ENCODE measurements around the gene ZNF226. TPM values are rescaled to one million over a fixed set of nuclear protein-coding genes. Genes with fewer than 3 reads are reported as not detected.
A peak's percentile ranks its signal among the peaks of the same experiment; 100 is the strongest.
"Not testable (repeated sequence)": the region's sequence is repeated elsewhere in the genome, so short reads cannot be mapped to it uniquely, and the experiment has no call there.

Gene ZNF226
- total RNA-seq, result 10 to 100 TPM; 13.4 to 30.4 (median 19.8) TPM

DNA sequence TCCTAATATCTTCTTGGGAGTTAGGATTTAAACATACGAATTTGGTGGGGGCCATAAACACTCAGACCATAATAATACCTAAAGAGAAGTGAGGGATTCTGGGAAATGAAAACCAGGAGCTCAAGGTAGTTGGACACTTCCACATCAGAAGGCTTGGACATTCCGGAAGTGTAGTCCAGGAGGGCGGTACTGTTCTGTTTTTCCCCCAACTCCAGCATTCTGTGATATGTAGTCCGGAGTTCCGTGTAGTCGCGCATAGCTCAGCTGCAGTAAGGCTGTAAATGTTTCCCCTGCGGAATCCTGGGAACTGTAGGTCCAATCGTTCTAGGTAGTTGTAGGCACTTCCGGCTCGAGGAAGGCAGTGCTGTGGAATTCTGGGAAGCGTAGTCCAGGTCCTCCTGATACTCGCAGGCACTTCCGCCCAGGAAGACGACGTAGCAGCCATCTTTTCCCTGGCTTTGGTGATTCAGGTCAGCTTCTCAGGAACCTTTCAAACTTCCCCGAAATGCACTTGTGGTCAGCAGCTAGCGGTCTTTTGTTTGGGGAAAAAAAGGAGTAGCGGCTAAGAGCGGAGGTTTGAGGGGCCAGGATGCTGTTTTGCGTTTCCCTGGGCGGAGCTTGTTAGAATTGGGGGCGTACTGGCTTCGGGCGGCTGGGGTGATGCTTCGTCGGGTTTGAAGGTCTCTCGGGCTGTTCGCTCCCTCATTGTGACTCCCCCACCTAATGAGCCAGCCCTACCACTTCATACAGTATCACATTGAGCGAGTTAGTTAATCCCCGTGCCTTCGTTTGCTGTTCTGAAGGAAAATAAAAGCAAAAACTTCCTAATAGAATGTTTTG lies at the start of gene ZNF226:
Gene ZNF226, plus strand, starts transcription at position 428 of the 840 bp plus-strand sequence. CDS start 4,981 bp downstream, outside the sequence.
- TF ChIP-seq POLR2A (IDR thresholded peaks at IDR 0.05), result no peak
- TF ChIP-seq, protein P1, sequence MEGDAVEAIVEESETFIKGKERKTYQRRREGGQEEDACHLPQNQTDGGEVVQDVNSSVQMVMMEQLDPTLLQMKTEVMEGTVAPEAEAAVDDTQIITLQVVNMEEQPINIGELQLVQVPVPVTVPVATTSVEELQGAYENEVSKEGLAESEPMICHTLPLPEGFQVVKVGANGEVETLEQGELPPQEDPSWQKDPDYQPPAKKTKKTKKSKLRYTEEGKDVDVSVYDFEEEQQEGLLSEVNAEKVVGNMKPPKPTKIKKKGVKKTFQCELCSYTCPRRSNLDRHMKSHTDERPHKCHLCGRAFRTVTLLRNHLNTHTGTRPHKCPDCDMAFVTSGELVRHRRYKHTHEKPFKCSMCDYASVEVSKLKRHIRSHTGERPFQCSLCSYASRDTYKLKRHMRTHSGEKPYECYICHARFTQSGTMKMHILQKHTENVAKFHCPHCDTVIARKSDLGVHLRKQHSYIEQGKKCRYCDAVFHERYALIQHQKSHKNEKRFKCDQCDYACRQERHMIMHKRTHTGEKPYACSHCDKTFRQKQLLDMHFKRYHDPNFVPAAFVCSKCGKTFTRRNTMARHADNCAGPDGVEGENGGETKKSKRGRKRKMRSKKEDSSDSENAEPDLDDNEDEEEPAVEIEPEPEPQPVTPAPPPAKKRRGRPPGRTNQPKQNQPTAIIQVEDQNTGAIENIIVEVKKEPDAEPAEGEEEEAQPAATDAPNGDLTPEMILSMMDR (IDR thresholded peaks at IDR 0.05), result no peak
- intact Hi-C loops (cut with DNase I; ENCODE audit: low total_unique reads), result no loop called here
- 1% methylated on average over 31 to 32 of the region's 32 CpGs for WGBS, 2 donors
- peak within 1 kb of the TSS; percentile 81 for H3K4me3 ChIP-seq (ENCODE audit: low read depth, poor library complexity, severe bottlenecking)
- peak; percentile 95 to 96 for DNase-seq (ENCODE audit: low spot score in 2 of 2)

DNA sequence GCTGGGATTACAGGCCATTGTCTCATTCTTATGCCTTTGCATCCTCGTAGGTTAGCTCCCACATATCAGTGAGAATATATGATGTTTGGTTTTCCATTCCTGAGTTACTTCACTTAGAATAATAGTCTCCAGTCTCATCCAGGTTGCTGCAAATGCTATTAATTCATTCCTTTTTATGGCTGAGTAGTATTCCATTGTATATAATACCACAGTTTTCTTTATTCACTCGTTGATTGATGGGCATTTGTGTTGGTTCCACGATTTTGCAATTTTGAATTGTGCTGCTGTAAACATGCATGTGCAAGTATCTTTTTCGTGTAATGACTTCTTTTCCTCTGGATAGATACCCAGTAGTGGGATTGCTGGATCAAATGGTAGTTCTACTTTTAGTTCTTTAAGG lies 43.7 kb upstream of the ZNF226 start:
- intact Hi-C loops (cut with DNase I; ENCODE audit: low total_unique reads); H3K4me3 ChIP-seq (ENCODE audit: low read depth, poor library complexity, severe bottlenecking); DNase-seq (ENCODE audit: low spot score in 2 of 2): not testable (repeated sequence)
- WGBS, 2 donors, result 95 to 97% methylated on average over 4 of the region's 4 CpGs

DNA sequence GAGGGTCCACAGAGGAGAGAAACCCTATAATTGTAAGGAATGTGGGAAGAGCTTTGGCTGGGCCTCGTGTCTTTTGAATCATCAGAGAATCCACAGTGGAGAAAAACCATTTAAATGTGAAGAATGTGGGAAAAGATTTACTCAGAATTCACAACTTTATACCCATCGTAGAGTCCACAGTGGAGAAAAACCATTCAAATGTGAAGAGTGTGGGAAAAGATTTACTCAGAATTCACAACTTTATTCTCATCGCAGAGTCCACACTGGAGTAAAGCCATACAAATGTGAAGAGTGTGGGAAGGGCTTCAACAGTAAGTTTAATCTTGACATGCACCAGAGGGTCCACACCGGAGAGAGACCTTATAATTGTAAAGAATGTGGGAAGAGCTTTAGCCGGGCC lies 32.9 kb upstream of the ZNF226 start:
- no peak overlapping the region for H3K4me3 ChIP-seq (ENCODE audit: low read depth, poor library complexity, severe bottlenecking)
- intact Hi-C loops (cut with DNase I; ENCODE audit: low total_unique reads), result no loop called here
- DNase-seq (ENCODE audit: low spot score in 2 of 2), result no peak
- TF ChIP-seq, protein P1 (IDR thresholded peaks at IDR 0.05), result no peak
- no peak for TF ChIP-seq POLR2A (IDR thresholded peaks at IDR 0.05)
- WGBS, 2 donors, result 95 to 97% methylated on average over 5 of the region's 5 CpGs

DNA sequence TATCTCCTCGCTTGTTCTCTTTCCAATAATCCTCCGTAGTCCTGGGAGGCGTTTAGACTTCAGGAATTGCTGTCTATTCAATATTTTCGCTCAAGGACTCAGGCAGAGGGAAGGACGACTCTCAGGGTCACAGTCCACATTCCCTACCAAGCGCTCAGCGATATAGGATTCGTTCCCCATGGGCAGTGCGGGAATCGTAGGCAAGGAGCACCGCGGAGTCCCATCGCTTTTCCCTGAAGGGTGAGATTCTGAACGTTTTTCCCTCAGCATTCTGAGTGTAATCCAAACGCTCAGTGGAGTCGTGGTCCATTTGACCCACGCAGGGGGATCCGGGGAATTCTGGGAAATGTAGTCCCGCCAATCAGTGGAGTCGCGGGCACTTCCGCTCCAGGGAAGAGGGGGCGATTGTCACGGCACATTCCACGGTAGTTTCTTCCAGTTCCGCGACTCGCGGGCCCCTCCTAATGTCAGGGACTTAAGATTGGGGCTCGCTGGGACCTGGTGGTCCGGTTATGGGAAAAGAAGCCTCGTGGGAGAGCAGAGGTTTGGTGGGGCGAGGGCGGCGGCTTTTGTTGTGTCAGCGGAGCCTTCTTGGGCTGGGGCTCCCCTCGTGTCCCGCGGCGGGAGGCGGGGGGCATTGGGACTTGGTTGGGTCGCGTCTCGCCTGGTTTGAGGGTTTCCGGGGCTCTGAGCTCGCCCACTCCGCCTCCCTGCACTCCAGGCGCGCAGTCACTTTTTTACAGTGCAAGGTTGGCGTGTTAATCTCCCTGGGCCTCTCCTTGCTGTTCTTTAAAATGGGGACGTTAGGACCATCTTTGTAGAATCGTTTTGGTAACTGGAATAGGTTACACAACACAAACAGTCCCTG lies 23.5 kb upstream of the ZNF226 start, which contains the start of gene ZNF234:
Gene ZNF234, plus strand, starts transcription at position 364 of the 868 bp plus-strand sequence. CDS start 3,079 bp downstream, outside the sequence.
- H3K4me3 ChIP-seq (ENCODE audit: low read depth, poor library complexity, severe bottlenecking), result peak within 1 kb of the TSS; percentile 95
- no peak for TF ChIP-seq POLR2A (IDR thresholded peaks at IDR 0.05)
- TF ChIP-seq, protein P1 (IDR thresholded peaks at IDR 0.05), result no peak
- 0 to 1% methylated on average over 27 to 42 of the region's 52 CpGs for WGBS, 2 donors
- DNase-seq (ENCODE audit: low spot score in 2 of 2), result peak; percentile 82 to 93
- intact Hi-C loops (cut with DNase I; ENCODE audit: low total_unique reads), result no loop called here

DNA sequence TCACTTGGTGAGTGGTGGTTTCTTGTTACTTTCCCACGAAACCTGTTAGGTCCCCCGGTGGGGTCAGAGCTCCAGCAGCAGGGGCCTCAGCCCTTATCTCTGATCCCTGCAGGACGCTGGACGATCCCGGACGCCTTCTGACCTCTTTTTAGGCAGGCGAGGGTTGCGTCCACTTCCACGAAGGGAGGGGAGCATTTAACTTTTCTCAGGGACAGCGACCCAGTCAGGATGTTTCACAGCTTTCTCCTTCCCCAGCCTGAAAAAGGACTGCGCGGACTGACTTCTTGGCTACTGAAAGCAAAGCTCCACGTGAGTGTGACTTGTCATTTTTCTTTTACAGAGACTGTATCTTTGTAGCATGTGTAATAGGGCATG lies 22.9 kb upstream of the ZNF226 start:
- intact Hi-C loops (cut with DNase I; ENCODE audit: low total_unique reads), result no loop called here
- WGBS, 2 donors, result 8 to 11% methylated on average over 11 to 13 of the region's 13 CpGs
- TF ChIP-seq, protein P1 (IDR thresholded peaks at IDR 0.05), result no peak
- no peak for TF ChIP-seq POLR2A (IDR thresholded peaks at IDR 0.05)

DNA sequence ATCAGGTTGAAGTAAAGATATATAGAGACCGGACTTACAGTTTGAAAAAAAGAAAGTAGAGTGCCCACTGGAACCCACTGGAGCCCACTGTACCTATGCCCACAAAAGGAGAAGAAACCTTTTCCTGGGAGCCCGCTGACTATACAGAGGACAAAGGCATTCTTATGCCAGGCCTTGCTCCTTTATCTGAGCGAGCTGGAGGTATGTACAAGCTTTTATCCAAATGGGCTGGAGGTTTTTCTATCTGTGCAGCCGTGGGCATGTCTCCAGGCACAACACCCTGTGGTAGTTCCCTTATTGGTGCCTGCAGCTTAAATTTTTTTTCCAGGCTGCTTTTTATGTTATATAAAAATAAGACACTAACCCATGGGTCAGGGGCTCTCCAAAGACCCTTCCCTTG lies 15.1 kb upstream of the ZNF226 start:
- intact Hi-C loops (cut with DNase I; ENCODE audit: low total_unique reads), result no loop called here
- 93 to 98% methylated on average over 4 of the region's 4 CpGs for WGBS, 2 donors
- no peak for DNase-seq (ENCODE audit: low spot score in 2 of 2)
- H3K4me3 ChIP-seq (ENCODE audit: low read depth, poor library complexity, severe bottlenecking), result no peak overlapping the region
- TF ChIP-seq POLR2A (IDR thresholded peaks at IDR 0.05), result no peak
- TF ChIP-seq, protein P1 (IDR thresholded peaks at IDR 0.05), result no peak

More for the DNA sequence above, 22.9 kb upstream of the ZNF226 start:
- no peak for DNase-seq (ENCODE audit: low spot score in 2 of 2)
- peak overlapping the region; percentile 95 for H3K4me3 ChIP-seq (ENCODE audit: low read depth, poor library complexity, severe bottlenecking)

Data from lower leg skin (tissue), 4 donors.